ENCODE measurements around the gene GTPBP6.
"Not testable (repeated sequence)": the region's sequence is repeated elsewhere in the genome, so short reads cannot be mapped to it uniquely, and the experiment has no call there.

GTPBP6 gene

GRCh38 chrX:283115-283845 is 35.3 kb downstream of the GTPBP6 start:
- Histone ChIP-seq H3K36me3 (peaks cover 38% of the 10 kb centered on the region), H3K9me3 (ENCODE audit: severe bottlenecking) (no peaks in the 10 kb centered on the region), H3K27ac (peak overlapping the region; percentile 87), H3K4me3 (ENCODE audit: low read depth, low read length) (peak overlapping the region; percentile 64), H3K27me3 (ENCODE audit: insufficient read depth, low read depth, severe bottlenecking) (no peaks in the 10 kb centered on the region)
- peak; percentile 93 for DNase-seq
- no peak for TF ChIP-seq CTCF (IDR thresholded peaks at IDR 0.05; ENCODE audit: low read depth, low read length)

- H3K27me3 ChIP-seq (ENCODE audit: insufficient read depth, low read depth, severe bottlenecking); H3K9me3 ChIP-seq (ENCODE audit: severe bottlenecking); DNase-seq: not testable (repeated sequence)
- peak overlapping the region; percentile 64 for H3K4me3 ChIP-seq (ENCODE audit: low read depth, low read length)
- H3K27ac ChIP-seq = peak overlapping the region; percentile 88
- H3K36me3 ChIP-seq = peaks cover 31% of the 10 kb centered on the region
Observed at GRCh38 chrX:282000-282681, 36.5 kb downstream of the GTPBP6 start.

- no peak for TF ChIP-seq CTCF (IDR thresholded peaks at IDR 0.05; ENCODE audit: low read depth, low read length)
- DNase-seq = peak; percentile 92
Observed at GRCh38 chrX:281166-281999, 37.2 kb downstream of the GTPBP6 start, which contains the start of gene PLCXD1. TSS of gene PLCXD1 (plus strand) at chrX:281381. CDS start at chrX:284188, 2,807 bp downstream.

GRCh38 chrX:280722-281121 is 37.9 kb downstream of the GTPBP6 start:
- H3K27me3 ChIP-seq (ENCODE audit: insufficient read depth, low read depth, severe bottlenecking); DNase-seq; H3K4me3 ChIP-seq (ENCODE audit: low read depth, low read length); H3K27ac ChIP-seq; H3K9me3 ChIP-seq (ENCODE audit: severe bottlenecking): not testable (repeated sequence)
- peaks cover 19% of the 10 kb centered on the region for H3K36me3 ChIP-seq

More at GRCh38 chrX:281166-281999, 37.2 kb downstream of the GTPBP6 start, which contains the start of gene PLCXD1:
- Histone ChIP-seq H3K9me3 (ENCODE audit: severe bottlenecking) (no peaks in the 10 kb centered on the region), H3K27ac (peak within 1 kb of the TSS; percentile 88), H3K27me3 (ENCODE audit: insufficient read depth, low read depth, severe bottlenecking) (no peaks in the 10 kb centered on the region), H3K36me3 (peaks cover 26% of the 10 kb centered on the region), H3K4me3 (ENCODE audit: low read depth, low read length) (peak within 1 kb of the TSS; percentile 64)

- Histone ChIP-seq H3K27ac (peak overlapping the region; percentile 65), H3K4me3 (ENCODE audit: low read depth, low read length) (peak overlapping the region; percentile 18; the same call in 1 of the 2 replicates), H3K36me3 (peaks cover 12% of the 10 kb centered on the region)
- not testable (repeated sequence) for H3K9me3 ChIP-seq (ENCODE audit: severe bottlenecking); H3K27me3 ChIP-seq (ENCODE audit: insufficient read depth, low read depth, severe bottlenecking)
- DNase-seq = peak; percentile 68
Observed at GRCh38 chrX:279757-280604, 38.6 kb downstream of the GTPBP6 start.

- no peak for DNase-seq
- H3K27ac ChIP-seq = peak overlapping the region; percentile 86
- H3K4me3 ChIP-seq (ENCODE audit: low read depth, low read length) = peak overlapping the region; percentile 58
- no peaks in the 10 kb centered on the region for H3K36me3 ChIP-seq
- H3K27me3 ChIP-seq (ENCODE audit: insufficient read depth, low read depth, severe bottlenecking) = no peaks in the 10 kb centered on the region
- no peak for TF ChIP-seq CTCF (IDR thresholded peaks at IDR 0.05; ENCODE audit: low read depth, low read length)
- H3K9me3 ChIP-seq (ENCODE audit: severe bottlenecking) = no peaks in the 10 kb centered on the region
Observed at GRCh38 chrX:276581-277201, 41.9 kb downstream of the GTPBP6 start.

Data from WERI-Rb-1 (cell line).